Activated CD4-positive, alpha-beta T cell treated with anti-CD3 and anti-CD28 coated beads for 36 hours (primary cell): ENCODE data around the gene XRN1. TPM values are rescaled to one million over a fixed set of nuclear protein-coding genes. Genes with fewer than 3 reads are reported as not detected.

Experiments used
- ATAC-seq: fragments of 200-7000 bp; cut with Tn5 transposase; one replicate; pipeline ENCODE4 v1.10.0; 2021; ENCODE audit warnings: mild to moderate bottlenecking, moderate library complexity
- CTCF ChIA-PET: fragments of 350-600 bp; sonication (Branson Sonifier 250); formaldehyde crosslinking; loops from one replicate; lab custom pipeline; 2021; ENCODE audit warnings: antibody characterized with exemption; lab: Charles Lee
- POLR2A ChIA-PET: fragments of 350-600 bp; sonication (Branson Sonifier 250); formaldehyde crosslinking; loops from one replicate; lab custom pipeline; 2021; ENCODE audit warnings: antibody characterized with exemption, inconsistent platforms; lab: Charles Lee
- DNase-seq: peaks from one replicate; pipeline ENCODE4 v3.0.0-alpha.2; 2020
- H3K27ac Mint-ChIP-seq: one replicate; pipeline ENCODE4 v1.8.0; 2021; ENCODE audit warnings: mixed read lengths
- H3K27me3 Mint-ChIP-seq: one replicate; pipeline ENCODE4 v1.8.0; 2021; ENCODE audit warnings: mixed read lengths
- H3K36me3 Mint-ChIP-seq: one replicate; pipeline ENCODE4 v1.8.0; 2021; ENCODE audit warnings: low read depth, mixed read lengths
- H3K4me1 Mint-ChIP-seq: one replicate; pipeline ENCODE4 v1.8.0; 2021; ENCODE audit warnings: mixed read lengths
- H3K4me3 Mint-ChIP-seq: one replicate; pipeline ENCODE4 v1.8.0; 2021; ENCODE audit warnings: mild to moderate bottlenecking, moderate library complexity, mixed read lengths
- H3K9me3 Mint-ChIP-seq: one replicate; pipeline ENCODE4 v1.8.0; 2021; ENCODE audit warnings: low read depth, mixed read lengths
- intact Hi-C, 2 experiments: fragments of 100-400 bp; cut with DNase I in 1 of 2; cut with micrococcal nuclease in 1 of 2; formaldehyde crosslinking; loops; one replicate each; pipeline versions ENCODE4 v1.14.2 to v1.15.1; 2022 to 2024; cut with DNase I, micrococcal nuclease
- total RNA-seq, 2 experiments: library from RNA; stranded (reverse); gene quantifications; one replicate each; pipeline ENCODE4 v1.2.3, GENCODE V29; 2021

The XRN1 gene
- total RNA-seq, 2 experiments from 2014 or later: 54.2 to 117 TPM

DNA sequence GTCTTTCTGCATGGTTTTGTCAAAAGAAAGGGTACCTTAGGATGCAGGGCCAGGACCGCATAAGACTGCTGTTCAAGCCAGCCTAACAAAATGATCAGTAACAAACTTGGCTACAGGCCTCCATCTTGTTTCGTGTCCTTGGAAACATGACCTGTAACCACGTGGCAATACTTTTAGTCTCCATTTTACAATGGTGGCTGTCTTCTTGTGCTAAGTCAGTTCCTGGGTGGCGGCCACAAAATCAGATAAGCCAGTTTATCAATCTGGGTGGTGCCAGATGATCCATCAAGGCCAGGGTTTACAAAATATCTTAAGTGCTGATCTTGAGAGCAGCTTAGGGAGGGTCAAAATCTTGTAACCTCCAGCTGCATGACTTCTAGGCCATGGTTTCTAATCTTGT lies 165.3 kb downstream of the XRN1 start:
- intact Hi-C loops: loop anchor here (5.0 to 10.0 kb wide), 4 partner anchors 260 to 708 kb away; partner anchors contain the start of gene RNF7 (in 1 of the 2)
- CTCF ChIA-PET: interaction anchor here (0.6 to 1.4 kb wide), 8 partner anchors 25 to 328 kb away, joined by 3 to 6 read pairs (median 3); no protein-coding TSS in a partner anchor

DNA sequence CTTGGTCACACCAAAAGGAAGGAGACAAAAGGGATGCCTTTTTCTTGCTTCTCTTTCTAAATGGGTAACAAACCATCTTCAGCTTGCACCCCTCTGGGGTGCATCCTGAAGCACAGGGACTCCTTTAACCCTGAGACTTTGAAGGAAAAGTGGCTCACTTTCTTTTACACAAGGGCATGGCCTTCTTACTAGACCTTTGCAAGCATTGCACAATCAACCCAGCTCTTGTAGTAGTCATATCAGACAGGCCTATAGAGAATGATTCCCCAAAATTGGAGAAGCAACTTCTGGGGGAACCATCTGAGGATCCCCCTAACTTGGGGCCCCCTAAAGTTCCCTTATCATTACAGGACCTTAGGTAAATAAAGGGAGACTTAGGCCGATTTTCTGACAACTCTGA lies 166.4 kb downstream of the XRN1 start:
- no peak for DNase-seq
- ATAC-seq: no peak
- ChIA-PET CTCF (interaction anchor here (1.0 to 1.4 kb wide), 5 partner anchors 101 to 255 kb away, joined by 3 to 6 read pairs (median 3); no protein-coding TSS in a partner anchor), POLR2A (no interaction called here)
- Mint-ChIP-seq H3K27me3 (no peaks in the 10 kb centered on the region), H3K27ac (no peak overlapping the region), H3K4me1 (peaks cover 4% of the 10 kb centered on the region), H3K36me3 (no peaks in the 10 kb centered on the region), H3K4me3 (no peak overlapping the region), H3K9me3 (peaks cover 2% of the 10 kb centered on the region)
- intact Hi-C loops: loop anchor here (2.0 to 10.0 kb wide), 5 partner anchors 259 to 821 kb away; partner anchors contain the start of gene RNF7 (in 1 of the 2)

More for the DNA sequence above, 165.3 kb downstream of the XRN1 start:
- Mint-ChIP-seq H3K4me3 (no peak overlapping the region), H3K36me3 (no peaks in the 10 kb centered on the region), H3K27ac (no peak overlapping the region), H3K27me3 (no peaks in the 10 kb centered on the region), H3K4me1 (peaks cover 4% of the 10 kb centered on the region), H3K9me3 (peaks cover 4% of the 10 kb centered on the region)
- POLR2A ChIA-PET: interaction anchor here (0.6 kb wide), 1 partner anchor 46 kb away, joined by 3 read pairs; no protein-coding TSS in a partner anchor
- no peak for DNase-seq
- no peak for ATAC-seq

DNA sequence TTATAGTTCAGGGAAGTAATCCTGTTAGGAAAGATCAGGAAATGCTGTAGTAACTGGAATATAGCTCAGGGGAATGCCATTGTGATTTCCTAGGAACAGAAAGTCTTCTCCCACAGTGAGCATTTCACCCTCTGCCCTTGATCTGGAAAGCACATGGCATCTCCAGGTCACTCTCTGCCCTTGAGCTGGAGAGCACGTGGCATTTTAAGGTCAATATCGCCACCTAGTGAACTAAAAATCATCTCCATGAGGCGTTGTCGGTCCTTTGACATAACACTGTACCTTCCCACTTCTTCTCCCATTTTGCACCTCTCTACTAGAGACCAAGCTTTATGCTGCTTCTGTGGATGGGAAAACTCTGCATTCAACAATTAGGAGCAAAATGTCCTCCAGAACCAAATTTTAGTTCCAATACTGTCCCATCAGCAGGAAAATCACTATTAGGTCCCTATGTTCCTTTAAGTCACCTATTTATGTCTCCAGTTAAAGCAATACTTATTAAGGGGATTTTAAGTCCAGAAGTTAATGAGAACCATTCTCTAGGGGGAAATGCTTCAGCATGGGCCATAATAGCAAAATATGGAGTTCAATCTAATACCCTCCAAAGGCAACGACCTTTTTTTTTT lies 167.8 kb downstream of the XRN1 start:
- Mint-ChIP-seq H3K27ac (peak overlapping the region; percentile 24), H3K27me3 (no peaks in the 10 kb centered on the region), H3K9me3 (peaks cover 2% of the 10 kb centered on the region), H3K4me1 (peaks cover 7% of the 10 kb centered on the region), H3K4me3 (no peak overlapping the region), H3K36me3 (no peaks in the 10 kb centered on the region)
- ChIA-PET CTCF (interaction anchor here (0.6 to 2.6 kb wide), 21 partner anchors 12 to 318 kb away, joined by 3 to 19 read pairs (median 4); no protein-coding TSS in a partner anchor), POLR2A (interaction anchor here (0.7 kb wide), 1 partner anchor 11 kb away, joined by 3 read pairs; no protein-coding TSS in a partner anchor)
- DNase-seq (peak; percentile 49), ATAC-seq (peak; percentile 96)
- intact Hi-C loops: loop anchor here (1.0 to 10.0 kb wide), 7 partner anchors 154 to 819 kb away; partner anchors contain the start of gene RNF7 (in 1 of the 2)

GRCh38 chr3:142278451-142278850 lies 169.4 kb downstream of the XRN1 start:
- CTCF ChIA-PET: interaction anchor here (2.6 kb wide), 1 partner anchor 153 kb away, joined by 16 read pairs; no protein-coding TSS in a partner anchor
- POLR2A ChIA-PET: no interaction called here

GRCh38 chr3:142276781-142277180 lies 171.1 kb downstream of the XRN1 start:
- Mint-ChIP-seq H3K9me3 (peaks cover 4% of the 10 kb centered on the region), H3K27ac (no peak overlapping the region), H3K36me3 (no peaks in the 10 kb centered on the region), H3K27me3 (no peaks in the 10 kb centered on the region), H3K4me3 (no peak overlapping the region), H3K4me1 (peaks cover 7% of the 10 kb centered on the region)
- intact Hi-C loops: no loop called here
- ChIA-PET CTCF (interaction anchor here (1.0 to 1.2 kb wide), 2 partner anchors 12 to 147 kb away, joined by 3 read pairs; no protein-coding TSS in a partner anchor), POLR2A (no interaction called here)
- ATAC-seq (no peak), DNase-seq (no peak)

More at GRCh38 chr3:142278451-142278850, 169.4 kb downstream of the XRN1 start:
- intact Hi-C loops: no loop called here
- Mint-ChIP-seq H3K4me1 (peaks cover 7% of the 10 kb centered on the region), H3K4me3 (no peak overlapping the region), H3K9me3 (peaks cover 4% of the 10 kb centered on the region), H3K27ac (no peak overlapping the region), H3K36me3 (no peaks in the 10 kb centered on the region), H3K27me3 (no peaks in the 10 kb centered on the region)
- DNase-seq: no peak
- ATAC-seq: no peak

DNA sequence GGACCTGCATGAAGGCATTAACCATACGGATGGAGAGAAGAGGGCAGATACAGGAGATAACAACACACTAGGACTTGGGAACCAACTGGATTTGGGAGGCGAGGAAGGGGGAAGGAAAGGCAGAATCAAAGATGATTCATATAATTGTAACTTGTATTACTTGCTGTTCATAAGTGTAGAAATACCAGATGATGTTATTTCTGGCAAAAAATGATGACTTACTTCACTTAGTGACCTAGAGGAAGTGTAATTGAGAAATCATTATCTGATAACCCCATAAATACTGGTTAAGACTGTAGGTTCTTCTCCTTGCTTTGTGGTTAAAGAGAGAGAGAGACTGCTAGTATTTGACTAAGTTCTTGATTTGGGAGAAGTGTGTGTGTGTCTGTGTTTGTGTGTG lies 172.0 kb downstream of the XRN1 start:
- ATAC-seq (no peak), DNase-seq (no peak)
- POLR2A ChIA-PET: no interaction called here
- no peak overlapping the region for H3K4me3 Mint-ChIP-seq
- CTCF ChIA-PET: no interaction called here
- peaks cover 7% of the 10 kb centered on the region for H3K4me1 Mint-ChIP-seq
- no peak overlapping the region for H3K27ac Mint-ChIP-seq
- no peaks in the 10 kb centered on the region for H3K27me3 Mint-ChIP-seq
- intact Hi-C loops: no loop called here
- H3K9me3 Mint-ChIP-seq: peaks cover 4% of the 10 kb centered on the region
- no peaks in the 10 kb centered on the region for H3K36me3 Mint-ChIP-seq

- DNase-seq (no peak), ATAC-seq (no peak)
- CTCF ChIA-PET: interaction anchor here (0.7 kb wide), 1 partner anchor 62 kb away, joined by 3 read pairs; no protein-coding TSS in a partner anchor
- Mint-ChIP-seq H3K27me3 (no peaks in the 10 kb centered on the region), H3K9me3 (peaks cover 4% of the 10 kb centered on the region), H3K4me3 (no peak overlapping the region), H3K4me1 (peaks cover 13% of the 10 kb centered on the region), H3K36me3 (no peaks in the 10 kb centered on the region), H3K27ac (no peak overlapping the region)
- POLR2A ChIA-PET: no interaction called here
- intact Hi-C loops: no loop called here
These were observed 172.9 kb downstream of the XRN1 start for GRCh38 chr3:142274908-142275307.

DNA sequence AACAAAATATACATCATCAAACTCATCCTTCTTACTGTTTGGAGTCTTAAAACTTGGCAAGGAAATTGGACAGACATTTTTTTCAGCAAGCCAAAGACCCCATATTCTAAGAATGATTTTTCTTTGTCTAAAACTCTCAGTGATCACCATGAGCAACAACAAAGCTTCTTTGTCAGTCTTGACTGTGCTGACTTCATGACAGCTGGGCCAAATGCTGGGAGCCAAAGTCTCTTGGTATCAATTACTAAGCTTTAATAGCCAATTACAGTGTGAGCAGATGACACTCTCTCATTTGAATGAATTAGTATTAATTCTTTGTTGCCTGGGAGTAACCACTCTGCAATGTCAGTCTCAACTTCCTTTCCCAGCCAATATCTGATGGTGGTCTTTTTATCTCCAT lies 174.3 kb downstream of the XRN1 start:
- CTCF ChIA-PET: interaction anchor here (1.3 kb wide), 1 partner anchor 93 kb away, joined by 3 read pairs; no protein-coding TSS in a partner anchor
- Mint-ChIP-seq H3K27ac (no peak overlapping the region), H3K27me3 (no peaks in the 10 kb centered on the region), H3K36me3 (no peaks in the 10 kb centered on the region), H3K9me3 (peaks cover 3% of the 10 kb centered on the region), H3K4me1 (peaks cover 14% of the 10 kb centered on the region), H3K4me3 (no peak overlapping the region)
- ATAC-seq (no peak), DNase-seq (no peak)
- intact Hi-C loops: no loop called here
- POLR2A ChIA-PET: no interaction called here

DNA sequence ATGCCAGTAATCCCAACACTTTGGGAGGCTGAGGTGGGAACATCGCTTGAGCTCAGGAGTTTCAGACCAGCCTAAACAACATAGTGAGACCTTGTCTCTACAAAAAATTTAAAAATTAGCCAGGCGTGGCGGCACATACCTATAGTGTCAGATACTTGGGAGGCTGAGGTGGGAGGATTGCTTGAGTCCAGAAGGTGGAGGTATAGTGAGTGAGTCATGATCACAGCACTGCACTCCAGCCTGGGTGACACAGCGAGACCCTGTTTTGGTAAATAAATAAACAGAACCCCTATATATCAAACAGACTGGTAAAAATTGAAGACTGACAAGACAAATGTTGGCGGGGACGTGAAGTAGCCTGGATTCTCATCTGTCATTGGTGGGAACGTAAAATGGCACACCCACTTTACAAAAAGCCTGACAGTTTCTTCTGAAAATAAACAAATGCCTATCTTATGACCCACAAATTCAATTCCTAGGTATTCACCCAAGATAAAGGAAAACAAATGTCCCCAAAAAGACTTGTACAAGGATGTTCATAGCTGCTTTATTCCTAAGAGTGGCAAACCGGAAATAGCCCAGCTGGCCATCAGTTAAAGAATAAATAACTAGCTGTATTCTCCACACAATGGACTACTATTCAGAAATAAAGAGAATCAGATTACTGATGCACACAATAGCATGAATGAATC lies 175.5 kb downstream of the XRN1 start:
- intact Hi-C loops: no loop called here

GRCh38 chr3:142270407-142270806 lies 177.4 kb downstream of the XRN1 start:
- Mint-ChIP-seq H3K27me3 (no peaks in the 10 kb centered on the region), H3K36me3 (no peaks in the 10 kb centered on the region), H3K4me3 (no peak overlapping the region), H3K4me1 (peaks cover 11% of the 10 kb centered on the region), H3K9me3 (peaks cover 3% of the 10 kb centered on the region), H3K27ac (no peak overlapping the region)
- ATAC-seq (peak; percentile 90), DNase-seq (peak; percentile 25)
- intact Hi-C loops: no loop called here
- POLR2A ChIA-PET: interaction anchor here (1.1 kb wide), 1 partner anchor 9 kb away, joined by 3 read pairs; no protein-coding TSS in a partner anchor
- CTCF ChIA-PET: interaction anchor here (0.7 to 1.3 kb wide), 3 partner anchors 26 to 97 kb away, joined by 3 read pairs; no protein-coding TSS in a partner anchor

More for the DNA sequence above, 175.5 kb downstream of the XRN1 start:
- POLR2A ChIA-PET: no interaction called here
- DNase-seq (no peak), ATAC-seq (no peak)
- no peaks in the 10 kb centered on the region for H3K27me3 Mint-ChIP-seq
- no peak overlapping the region for H3K4me3 Mint-ChIP-seq
- no peaks in the 10 kb centered on the region for H3K36me3 Mint-ChIP-seq
- CTCF ChIA-PET: interaction anchor here (0.6 to 1.3 kb wide), 2 partner anchors 45 to 92 kb away, joined by 3 read pairs; no protein-coding TSS in a partner anchor
- H3K9me3 Mint-ChIP-seq: peaks cover 3% of the 10 kb centered on the region
- no peak overlapping the region for H3K27ac Mint-ChIP-seq
- H3K4me1 Mint-ChIP-seq: peaks cover 14% of the 10 kb centered on the region

- H3K4me3 Mint-ChIP-seq: no peak overlapping the region
- intact Hi-C loops: no loop called here
These were observed 178.1 kb downstream of the XRN1 start for GRCh38 chr3:142269767-142270166.

More at GRCh38 chr3:142269767-142270166, 178.1 kb downstream of the XRN1 start:
- Mint-ChIP-seq H3K27me3 (no peaks in the 10 kb centered on the region), H3K27ac (no peak overlapping the region), H3K9me3 (peaks cover 3% of the 10 kb centered on the region), H3K4me1 (peaks cover 11% of the 10 kb centered on the region), H3K36me3 (no peaks in the 10 kb centered on the region)
- POLR2A ChIA-PET: interaction anchor here (1.1 kb wide), 1 partner anchor 9 kb away, joined by 3 read pairs; no protein-coding TSS in a partner anchor
- peak; percentile 21 for ATAC-seq
- no peak for DNase-seq
- CTCF ChIA-PET: interaction anchor here (1.1 to 1.3 kb wide), 2 partner anchors 25 to 95 kb away, joined by 3 read pairs; no protein-coding TSS in a partner anchor
